Lower leg skin (tissue), 3 donors: Measurements from ENCODE around the gene LARP6.

ENCODE experiments used
- POLR2A ChIP-seq, 2 donors: fragments of 450-650 bp; IDR thresholded peaks; one replicate each; pipeline ENCODE4 v1.6.1; 2016 to 2017; ENCODE audit warnings: antibody characterized with exemption in 2 of 2, mild to moderate bottlenecking in 1 of 2, moderate library complexity in 1 of 2
- TF ChIP-seq, protein P1 (sequence below), 3 donors: fragments of 450-650 bp; IDR thresholded peaks; one replicate each; pipeline ENCODE4 v1.5.1; 2016; ENCODE audit warnings: antibody characterized with exemption in 3 of 3, mild to moderate bottlenecking in 3 of 3, moderate library complexity in 2 of 3

DNA sequence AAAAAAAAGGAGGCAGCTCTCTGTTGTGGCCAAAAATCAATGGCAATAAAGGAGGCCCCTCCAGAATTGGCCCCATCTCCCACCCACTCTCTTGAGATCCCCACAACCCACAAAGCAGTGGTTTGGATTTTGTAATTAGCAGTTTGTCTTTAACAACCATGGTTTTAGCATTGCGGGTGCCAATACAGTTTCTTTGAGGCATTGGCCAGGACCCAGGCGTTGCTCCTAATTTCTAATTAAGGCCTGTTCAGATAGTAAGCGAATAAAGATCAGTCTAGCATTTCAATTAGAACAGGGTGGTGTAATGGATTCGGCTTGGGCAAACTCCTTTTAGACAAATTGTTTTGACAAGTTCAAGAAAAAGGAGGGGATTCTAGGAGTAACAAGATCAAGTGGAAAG is 67.0 kb downstream of the LARP6 start:
- TF ChIP-seq, protein P1, sequence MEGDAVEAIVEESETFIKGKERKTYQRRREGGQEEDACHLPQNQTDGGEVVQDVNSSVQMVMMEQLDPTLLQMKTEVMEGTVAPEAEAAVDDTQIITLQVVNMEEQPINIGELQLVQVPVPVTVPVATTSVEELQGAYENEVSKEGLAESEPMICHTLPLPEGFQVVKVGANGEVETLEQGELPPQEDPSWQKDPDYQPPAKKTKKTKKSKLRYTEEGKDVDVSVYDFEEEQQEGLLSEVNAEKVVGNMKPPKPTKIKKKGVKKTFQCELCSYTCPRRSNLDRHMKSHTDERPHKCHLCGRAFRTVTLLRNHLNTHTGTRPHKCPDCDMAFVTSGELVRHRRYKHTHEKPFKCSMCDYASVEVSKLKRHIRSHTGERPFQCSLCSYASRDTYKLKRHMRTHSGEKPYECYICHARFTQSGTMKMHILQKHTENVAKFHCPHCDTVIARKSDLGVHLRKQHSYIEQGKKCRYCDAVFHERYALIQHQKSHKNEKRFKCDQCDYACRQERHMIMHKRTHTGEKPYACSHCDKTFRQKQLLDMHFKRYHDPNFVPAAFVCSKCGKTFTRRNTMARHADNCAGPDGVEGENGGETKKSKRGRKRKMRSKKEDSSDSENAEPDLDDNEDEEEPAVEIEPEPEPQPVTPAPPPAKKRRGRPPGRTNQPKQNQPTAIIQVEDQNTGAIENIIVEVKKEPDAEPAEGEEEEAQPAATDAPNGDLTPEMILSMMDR (IDR thresholded peaks at IDR 0.05): no peak
- TF ChIP-seq POLR2A (IDR thresholded peaks at IDR 0.05): no peak
